Skeletal muscle tissue (tissue), 2 donors: ENCODE measurements around the gene DMRTC1B. TPM values are rescaled to one million over a fixed set of nuclear protein-coding genes. Genes with fewer than 3 reads are reported as not detected.

Source experiments
- small RNA-seq: library from RNA; depleted of rRNA; stranded (forward); fragments of <200 nt; gene quantifications from one replicate; pipeline ENCODE3, GENCODE V24; 2014
- total RNA-seq: library from RNA; depleted of rRNA; stranded (reverse); fragments of >200 nt; gene quantifications from one replicate; pipeline ENCODE4 v1.2.3, GENCODE V29; 2014

Gene DMRTC1B
- total RNA-seq, 1 donor from 2014 or later: not detected

Small RNAs within 50 kb of the gene (small RNA-seq; reads per million reads assigned to genes)
- gene RNU1-112P: 0.09 reads per million

Other genes with a start within 250 kb of the DMRTC1B start
- gene HDAC8, start 204.0 kb upstream of the DMRTC1B start, total RNA-seq: 21.4 TPM
- 2.6 TPM for gene PHKA1, start 62.6 kb upstream of the DMRTC1B start, total RNA-seq
- not detected for gene FAM236B, start 5.8 kb downstream of the DMRTC1B start, total RNA-seq
- gene FAM236D, start 31.3 kb downstream of the DMRTC1B start, total RNA-seq: not detected
- gene FAM236C, start 135.7 kb downstream of the DMRTC1B start, total RNA-seq: not detected
- not detected for gene FAM236A, start 161.3 kb downstream of the DMRTC1B start, total RNA-seq
- not detected for gene DMRTC1, start 166.9 kb downstream of the DMRTC1B start, total RNA-seq
- not detected for gene PABPC1L2B, start 226.0 kb downstream of the DMRTC1B start, total RNA-seq